BE2C (cell line): ENCODE data around the gene TIMM10B.

ENCODE experiments used
- DNase-seq: peaks from one replicate; pipeline ENCODE4 v3.0.0-alpha.2; 2020
- H3K27me3 ChIP-seq: fragments of 250-450 bp; sonication (Bioruptor Pico); 2 replicates; pipeline ENCODE4 v1.5.1; 2020; ENCODE audit warnings: mild to moderate bottlenecking
- H3K36me3 ChIP-seq: fragments of 250-450 bp; sonication (Bioruptor Pico); 2 replicates; pipeline ENCODE4 v1.5.1; 2020; ENCODE audit warnings: mild to moderate bottlenecking
- H3K4me1 ChIP-seq: fragments of 250-450 bp; sonication (Bioruptor Pico); 2 replicates; pipeline ENCODE4 v1.5.1; 2020
- H3K4me3 ChIP-seq: 2 replicates; pipeline ENCODE4 v1.5.1; 2011; ENCODE audit warnings: low read depth, low read length
- H3K9me3 ChIP-seq: fragments of 250-450 bp; sonication (Bioruptor Pico); 2 replicates; pipeline ENCODE4 v1.5.1; 2020
- CTCF ChIP-seq: IDR thresholded peaks from 2 replicates; pipeline ENCODE4 v1.5.1; 2012; ENCODE audit warnings: mild to moderate bottlenecking, low read depth, low read length

Gene TIMM10B

GRCh38 chr11:6453152-6453551 lies 28.1 kb upstream of the TIMM10B start:
- no peaks in the 10 kb centered on the region for H3K9me3 ChIP-seq
- no peak overlapping the region for H3K4me3 ChIP-seq
- H3K4me1 ChIP-seq: no peaks in the 10 kb centered on the region
- H3K36me3 ChIP-seq: no peaks in the 10 kb centered on the region
- no peaks in the 10 kb centered on the region for H3K27me3 ChIP-seq
- no peak for TF ChIP-seq CTCF
- no peak for DNase-seq

GRCh38 chr11:6455070-6455469 lies 26.2 kb upstream of the TIMM10B start:
- no peak for TF ChIP-seq CTCF
- Histone ChIP-seq H3K4me3 (no peak overlapping the region), H3K36me3 (no peaks in the 10 kb centered on the region), H3K9me3 (no peaks in the 10 kb centered on the region), H3K27me3 (no peaks in the 10 kb centered on the region), H3K4me1 (no peaks in the 10 kb centered on the region)
- no peak for DNase-seq

DNA sequence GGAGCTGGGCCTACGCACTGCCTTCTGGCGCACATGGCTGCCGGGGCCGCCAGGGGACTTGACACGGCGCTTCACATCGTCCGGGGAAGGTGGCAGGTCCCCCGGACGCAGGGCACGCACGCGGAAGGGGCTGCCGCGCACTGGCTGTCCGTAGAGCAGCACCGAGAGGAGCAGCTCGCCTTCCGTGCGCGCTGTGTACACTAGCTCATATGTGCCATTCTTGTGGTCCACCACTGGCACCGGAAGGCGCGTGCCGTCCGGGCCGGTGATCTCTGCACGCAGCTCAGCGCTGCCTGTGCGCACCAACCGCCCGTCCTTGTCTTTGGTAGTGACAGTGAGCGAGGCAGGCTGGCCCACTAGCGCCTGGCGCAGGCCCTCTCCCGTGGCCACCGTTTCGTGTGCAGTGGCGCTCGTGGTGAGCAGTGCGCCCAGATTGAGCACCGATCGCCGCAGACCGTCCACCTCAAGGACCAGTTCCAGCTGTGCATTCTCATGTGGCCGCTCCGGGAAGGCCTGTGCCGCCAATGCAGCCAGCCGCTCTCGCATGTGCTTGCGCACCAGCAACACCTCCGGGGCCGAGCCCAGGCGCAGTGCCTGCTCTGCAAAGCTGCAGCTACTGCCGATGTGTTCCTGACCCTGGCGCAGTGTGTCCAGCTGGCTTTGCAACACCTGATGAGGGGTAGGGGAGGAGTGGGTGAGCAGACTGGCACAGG lies 24.8 kb upstream of the TIMM10B start:
- DNase-seq: no peak
- Histone ChIP-seq H3K9me3 (no peaks in the 10 kb centered on the region), H3K27me3 (no peaks in the 10 kb centered on the region), H3K4me3 (no peak overlapping the region), H3K4me1 (no peaks in the 10 kb centered on the region), H3K36me3 (no peaks in the 10 kb centered on the region)
- no peak for TF ChIP-seq CTCF

DNA sequence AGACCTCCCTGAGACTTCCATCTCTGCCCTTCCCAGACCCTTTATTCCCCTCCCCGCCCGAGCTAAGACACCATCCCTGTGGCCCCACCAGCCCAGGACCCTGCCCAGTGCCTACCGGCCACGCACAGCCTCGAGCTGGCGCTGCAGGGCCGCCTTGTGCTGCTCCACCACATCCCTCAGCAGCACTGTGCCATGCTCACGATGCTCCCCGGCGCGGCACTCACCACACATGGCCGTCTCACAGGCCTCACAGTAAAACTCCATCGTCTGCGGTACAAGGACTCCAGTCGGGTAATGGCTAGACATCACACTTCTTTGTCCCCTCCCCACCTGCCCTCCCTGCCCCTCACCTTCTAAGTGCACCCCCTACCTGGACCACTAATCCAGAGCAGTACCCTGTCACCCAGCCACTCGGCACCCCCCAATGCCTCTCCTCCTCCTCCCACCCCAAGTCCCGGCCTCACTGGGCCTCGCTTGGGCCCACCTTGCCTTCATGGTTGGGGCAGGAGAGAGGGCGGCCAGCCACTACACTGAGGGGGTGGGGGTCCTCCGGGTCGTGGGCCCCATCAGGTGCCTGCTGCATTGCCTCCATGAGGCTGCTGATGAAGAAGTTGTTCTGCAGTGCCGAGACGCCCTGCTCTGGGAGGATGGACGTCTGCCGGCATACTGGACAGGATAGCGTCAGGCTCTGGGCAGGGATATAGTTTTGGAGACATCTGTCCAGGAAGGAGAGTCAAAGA lies 23.6 kb upstream of the TIMM10B start:
- no peak for TF ChIP-seq CTCF
- Histone ChIP-seq H3K27me3 (no peaks in the 10 kb centered on the region), H3K4me3 (no peak overlapping the region), H3K36me3 (no peaks in the 10 kb centered on the region), H3K4me1 (no peaks in the 10 kb centered on the region), H3K9me3 (no peaks in the 10 kb centered on the region)
- DNase-seq: no peak

GRCh38 chr11:6458352-6459098 lies 22.8 kb upstream of the TIMM10B start:
- H3K27me3 ChIP-seq: no peaks in the 10 kb centered on the region
- no peaks in the 10 kb centered on the region for H3K36me3 ChIP-seq
- H3K4me3 ChIP-seq: no peak overlapping the region
- no peak for DNase-seq
- no peak for TF ChIP-seq CTCF
- no peaks in the 10 kb centered on the region for H3K4me1 ChIP-seq
- H3K9me3 ChIP-seq: no peaks in the 10 kb centered on the region
